Fibroblast of lung (primary cell): ENCODE measurements around the gene GNAI1. TPM values are rescaled to one million over a fixed set of nuclear protein-coding genes. Genes with fewer than 3 reads are reported as not detected.

Source experiments
- DNase-seq, 2 donors: peaks; one replicate each; pipeline versions ENCODE4 v3.0.0 to v3.0.0-alpha.2; 2010; ENCODE audit warnings: low read depth in 2 of 2
- H2AFZ ChIP-seq: 2 replicates; pipeline ENCODE4 v1.5.1; 2012; ENCODE audit warnings: low read length, control low read depth, inconsistent platforms
- H3K27ac ChIP-seq: 2 replicates; pipeline ENCODE4 v1.5.1; 2011; ENCODE audit warnings: low read length, control low read depth; ENCODE audit not compliant: insufficient read depth
- H3K27me3 ChIP-seq: 2 replicates; pipeline ENCODE4 v1.5.1; 2011; ENCODE audit warnings: mild to moderate bottlenecking, low read length; ENCODE audit not compliant: control insufficient read depth, insufficient read depth
- H3K36me3 ChIP-seq: 2 replicates; pipeline ENCODE4 v1.5.1; 2011; ENCODE audit warnings: low read length; ENCODE audit not compliant: control insufficient read depth, insufficient read depth
- H3K4me1 ChIP-seq: 2 replicates; pipeline ENCODE4 v1.5.1; 2011; ENCODE audit warnings: low read length; ENCODE audit not compliant: control insufficient read depth, insufficient read depth; ENCODE audit errors: extremely low read depth
- H3K4me2 ChIP-seq: 2 replicates; pipeline ENCODE4 v1.5.1; 2011; ENCODE audit warnings: low read length, control low read depth; ENCODE audit not compliant: insufficient read depth; ENCODE audit errors: extremely low read depth
- H3K4me3 ChIP-seq, 4 experiments: fragments of 200-600 bp in 1 of 4; sonication (generic) in 1 of 4; replicated peaks in 1 of 4; 2 replicates each; pipeline ENCODE4 v1.5.1; 2011 to 2016; ENCODE audit warnings: low read length in 4 of 4, low read depth in 3 of 4, mild to moderate bottlenecking in 3 of 4, control low read depth in 2 of 4, inconsistent platforms in 1 of 4, mixed read lengths in 1 of 4; ENCODE audit not compliant: insufficient read depth in 1 of 4; ENCODE audit errors: control extremely low read depth in 1 of 4
- H3K79me2 ChIP-seq: 2 replicates; pipeline ENCODE4 v1.5.1; 2012; ENCODE audit warnings: mild to moderate bottlenecking, low read length, inconsistent platforms; ENCODE audit not compliant: control insufficient read depth, insufficient read depth
- H3K9ac ChIP-seq: 2 replicates; pipeline ENCODE4 v1.5.1; 2011; ENCODE audit warnings: mild to moderate bottlenecking, low read length, control low read depth; ENCODE audit not compliant: insufficient read depth
- H3K9me3 ChIP-seq: 2 replicates; pipeline ENCODE4 v1.5.1; 2012; ENCODE audit warnings: low read depth, low read length; ENCODE audit not compliant: control insufficient read depth, insufficient read depth
- H4K20me1 ChIP-seq: 2 replicates; pipeline ENCODE4 v1.5.1; 2011; ENCODE audit warnings: low read length; ENCODE audit not compliant: control insufficient read depth, insufficient read depth; ENCODE audit errors: extremely low read depth
- EZH2 ChIP-seq: IDR thresholded peaks from 2 replicates; pipeline ENCODE4 v1.5.1; 2012; ENCODE audit warnings: low read length, control low read depth, mild to moderate bottlenecking; ENCODE audit errors: missing control alignments
- polyA plus RNA-seq, 2 donors: library from polyadenylated mRNA; depleted of rRNA in 1 of 2; stranded (reverse) in 1 of 2; unstranded in 1 of 2; fragments of >200 nt; gene quantifications; 2 replicates each; pipeline ENCODE4 v1.2.1, GENCODE V29; 2011 to 2012; ENCODE audit warnings: missing spikeins in 1 of 2
- total RNA-seq: library from RNA; depleted of rRNA; stranded (reverse); fragments of >200 nt; gene quantifications from 2 replicates; pipeline ENCODE4 v1.2.1, GENCODE V29; 2014
- TF ChIP-seq, protein P1 (sequence below), 2 donors: IDR thresholded peaks in 1 of 2; conservative IDR thresholded peaks in 1 of 2; 1 replicate in 1 of 2; 2 replicates in 1 of 2; pipeline ENCODE4 v1.5.1; 2011 to 2012; ENCODE audit warnings: low read length in 2 of 2, control low read depth in 1 of 2, inconsistent platforms in 1 of 2, low read depth in 1 of 2, mild to moderate bottlenecking in 1 of 2

Gene GNAI1
- total and polyA plus RNA-seq, 2 donors (not counting 1 experiment from before 2014, with no cell fraction given) = 68.9 to 81.8 TPM

DNA sequence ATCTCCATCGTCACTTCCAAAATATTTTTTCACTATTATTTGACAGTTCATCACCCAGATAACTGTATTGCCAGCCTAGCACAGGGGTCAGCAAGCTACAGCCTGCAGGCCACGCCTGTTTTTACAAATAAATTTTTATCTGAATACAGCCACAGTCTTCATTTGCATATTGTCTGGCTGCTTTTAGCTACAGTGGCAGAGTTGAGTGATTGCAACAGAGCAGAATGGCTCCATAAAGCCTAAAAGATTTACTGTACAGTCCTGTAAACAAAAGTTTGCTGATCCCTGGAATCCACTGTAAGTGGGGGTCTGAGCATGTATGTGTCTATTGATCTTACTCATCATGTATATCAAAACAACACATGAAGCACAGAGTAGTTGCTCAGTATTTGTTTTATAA, 45.9 kb upstream of the GNAI1 start:
- Histone ChIP-seq H3K9ac (no peak overlapping the region), H3K27me3 (no peaks in the 10 kb centered on the region), H3K4me2 (peak overlapping the region; percentile 23), H3K36me3 (no peaks in the 10 kb centered on the region), H4K20me1 (no peaks in the 10 kb centered on the region), H3K27ac (peak overlapping the region; percentile 28), H2AFZ (no peak overlapping the region), H3K4me1 (peaks cover 17% of the 10 kb centered on the region), H3K9me3 (no peaks in the 10 kb centered on the region), H3K79me2 (no peaks in the 10 kb centered on the region), H3K4me3 (no peak overlapping the region)
- TF ChIP-seq EZH2 = no peak
- TF ChIP-seq, protein P1, sequence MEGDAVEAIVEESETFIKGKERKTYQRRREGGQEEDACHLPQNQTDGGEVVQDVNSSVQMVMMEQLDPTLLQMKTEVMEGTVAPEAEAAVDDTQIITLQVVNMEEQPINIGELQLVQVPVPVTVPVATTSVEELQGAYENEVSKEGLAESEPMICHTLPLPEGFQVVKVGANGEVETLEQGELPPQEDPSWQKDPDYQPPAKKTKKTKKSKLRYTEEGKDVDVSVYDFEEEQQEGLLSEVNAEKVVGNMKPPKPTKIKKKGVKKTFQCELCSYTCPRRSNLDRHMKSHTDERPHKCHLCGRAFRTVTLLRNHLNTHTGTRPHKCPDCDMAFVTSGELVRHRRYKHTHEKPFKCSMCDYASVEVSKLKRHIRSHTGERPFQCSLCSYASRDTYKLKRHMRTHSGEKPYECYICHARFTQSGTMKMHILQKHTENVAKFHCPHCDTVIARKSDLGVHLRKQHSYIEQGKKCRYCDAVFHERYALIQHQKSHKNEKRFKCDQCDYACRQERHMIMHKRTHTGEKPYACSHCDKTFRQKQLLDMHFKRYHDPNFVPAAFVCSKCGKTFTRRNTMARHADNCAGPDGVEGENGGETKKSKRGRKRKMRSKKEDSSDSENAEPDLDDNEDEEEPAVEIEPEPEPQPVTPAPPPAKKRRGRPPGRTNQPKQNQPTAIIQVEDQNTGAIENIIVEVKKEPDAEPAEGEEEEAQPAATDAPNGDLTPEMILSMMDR (conservative IDR thresholded peaks at IDR 0.05 in 1 of 2, IDR thresholded peaks at IDR 0.05 in 1 of 2; ENCODE audit: low read depth in 1 of 2, low read length in 2 of 2) = no peak
- peak; percentile 27 to 42 for DNase-seq

DNA sequence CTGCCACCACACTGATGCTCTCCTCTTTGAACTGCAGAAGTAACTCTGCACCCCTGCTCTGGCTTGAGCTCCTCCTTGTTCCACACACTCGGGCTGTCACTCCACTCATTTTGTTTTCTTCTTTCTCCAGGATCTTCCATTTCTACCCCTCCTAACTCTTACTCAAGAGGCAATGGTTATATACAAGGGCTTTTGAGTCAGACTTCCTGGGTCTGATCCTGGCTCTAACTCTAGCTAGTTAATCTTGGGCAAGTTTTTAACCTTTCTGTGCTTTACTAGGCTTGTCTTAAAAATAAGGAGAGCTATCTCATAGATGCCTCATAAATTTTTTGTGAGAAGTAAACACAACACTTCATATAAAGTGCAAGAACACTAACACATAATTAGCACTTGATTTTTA, 45.3 kb upstream of the GNAI1 start:
- no peak overlapping the region for H3K9ac ChIP-seq
- H3K4me3 ChIP-seq = no peak overlapping the region
- no peaks in the 10 kb centered on the region for H3K9me3 ChIP-seq
- DNase-seq = peak; percentile 4 to 49
- TF ChIP-seq, protein P1 (conservative IDR thresholded peaks at IDR 0.05 in 1 of 2, IDR thresholded peaks at IDR 0.05 in 1 of 2; ENCODE audit: low read depth in 1 of 2, low read length in 2 of 2) = no peak
- TF ChIP-seq EZH2 = no peak
- H2AFZ ChIP-seq = peak overlapping the region; percentile 24
- H3K79me2 ChIP-seq = no peaks in the 10 kb centered on the region
- peak overlapping the region; percentile 40 for H3K4me2 ChIP-seq
- H3K27ac ChIP-seq = no peak overlapping the region
- H3K36me3 ChIP-seq = no peaks in the 10 kb centered on the region
- no peaks in the 10 kb centered on the region for H4K20me1 ChIP-seq
- peaks cover 17% of the 10 kb centered on the region for H3K4me1 ChIP-seq
- no peaks in the 10 kb centered on the region for H3K27me3 ChIP-seq

DNA sequence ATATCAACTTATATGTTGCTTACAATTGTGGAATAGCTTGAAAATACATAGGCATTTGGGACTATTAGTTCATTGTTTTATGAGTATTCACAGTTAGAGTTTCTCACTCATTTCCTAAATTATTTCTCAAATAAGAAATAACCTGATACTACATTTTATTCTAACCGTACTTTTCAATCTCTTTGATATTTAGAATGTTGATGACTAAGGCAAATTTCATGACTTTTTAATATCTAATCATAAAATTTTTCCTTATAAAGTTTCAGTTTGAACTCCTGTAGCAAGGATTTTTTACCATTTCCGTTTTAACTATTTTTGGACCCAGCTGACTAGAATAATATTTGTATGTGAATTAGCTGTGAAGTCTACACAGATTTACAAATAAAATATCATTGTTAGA, 41.3 kb upstream of the GNAI1 start:
- no peaks in the 10 kb centered on the region for H3K9me3 ChIP-seq

More for the DNA sequence above, 41.3 kb upstream of the GNAI1 start:
- TF ChIP-seq, protein P1 (conservative IDR thresholded peaks at IDR 0.05 in 1 of 2, IDR thresholded peaks at IDR 0.05 in 1 of 2; ENCODE audit: low read depth in 1 of 2, low read length in 2 of 2) = no peak
- TF ChIP-seq EZH2 = no peak
- H3K36me3 ChIP-seq = no peaks in the 10 kb centered on the region
- H3K4me1 ChIP-seq = peaks cover 12% of the 10 kb centered on the region
- no peak overlapping the region for H3K4me2 ChIP-seq
- H2AFZ ChIP-seq = no peak overlapping the region
- no peaks in the 10 kb centered on the region for H3K27me3 ChIP-seq
- H3K27ac ChIP-seq = no peak overlapping the region
- no peak overlapping the region for H3K9ac ChIP-seq
- no peaks in the 10 kb centered on the region for H4K20me1 ChIP-seq
- no peak for DNase-seq
- no peak overlapping the region for H3K4me3 ChIP-seq
- no peaks in the 10 kb centered on the region for H3K79me2 ChIP-seq
